NCI-H510A treated with DMSO at 0.1 percent for 48 hours (cell line): ENCODE measurements around the gene SLC37A2.

Experiments
- DNase-seq: peaks from one replicate; lab custom pipeline; 2025; lab: John Stamatoyannopoulos, UW

SLC37A2 gene

DNA sequence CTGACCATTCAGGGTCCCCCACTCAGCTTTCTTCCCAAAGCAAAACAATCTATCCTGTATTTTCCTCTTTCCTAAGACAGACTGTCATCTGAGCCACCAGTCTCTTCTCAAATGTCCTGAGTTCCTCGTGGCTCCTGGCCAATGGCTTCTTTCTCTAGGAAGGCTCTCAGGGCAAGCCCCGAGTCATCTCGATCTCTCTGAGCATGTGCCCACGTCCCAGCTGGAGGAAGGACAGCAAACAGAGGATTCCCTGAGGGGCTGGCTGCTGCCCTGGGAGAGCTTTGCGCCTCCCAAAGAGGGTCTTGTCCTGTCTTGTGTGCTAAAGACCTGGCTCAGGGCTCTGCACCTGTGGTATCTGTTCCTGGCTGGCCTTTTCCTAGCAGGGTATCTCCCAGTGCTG lies 8.3 kb downstream of the SLC37A2 start:
- DNase-seq: no peak

- no peak for DNase-seq
Measured at GRCh38 chr11:125071846-125072217, 8.7 kb downstream of the SLC37A2 start.

DNA sequence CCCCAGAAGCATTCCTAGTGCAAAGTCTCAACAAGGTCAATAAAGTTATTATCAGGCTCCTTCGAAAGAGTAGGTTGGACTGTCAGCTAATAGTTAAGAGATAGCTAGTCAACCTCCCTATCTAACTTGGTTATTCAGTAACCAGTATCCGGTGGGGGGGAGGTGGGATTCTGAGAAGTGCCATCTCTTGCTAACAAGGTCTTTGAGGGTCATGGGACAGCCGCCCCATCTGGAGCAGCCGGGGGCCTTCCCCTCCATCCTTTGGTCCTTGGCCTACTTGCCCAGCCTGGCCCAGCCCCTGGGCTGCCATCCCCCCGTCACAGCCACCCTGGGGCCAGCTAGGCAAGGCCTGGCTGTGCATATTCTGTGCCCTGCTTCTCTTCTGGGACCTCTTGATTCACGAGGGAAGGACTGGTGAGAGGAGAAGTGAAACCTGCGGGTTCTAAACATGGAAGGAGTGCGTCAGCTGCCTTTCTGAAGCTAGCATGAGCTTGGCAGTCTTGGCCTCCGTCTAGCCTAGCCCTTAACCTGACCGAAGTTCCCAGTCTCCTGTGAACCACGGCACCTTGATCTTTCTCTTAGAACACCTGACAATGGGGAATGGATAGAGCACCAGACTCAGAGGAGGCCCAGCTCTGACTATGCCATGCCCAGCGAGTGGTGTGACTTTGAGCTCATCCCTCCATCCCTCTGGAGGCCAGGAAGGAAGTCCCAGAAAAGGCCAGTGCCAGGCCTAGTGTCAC lies 9.3 kb downstream of the SLC37A2 start:
- no peak for DNase-seq

DNA sequence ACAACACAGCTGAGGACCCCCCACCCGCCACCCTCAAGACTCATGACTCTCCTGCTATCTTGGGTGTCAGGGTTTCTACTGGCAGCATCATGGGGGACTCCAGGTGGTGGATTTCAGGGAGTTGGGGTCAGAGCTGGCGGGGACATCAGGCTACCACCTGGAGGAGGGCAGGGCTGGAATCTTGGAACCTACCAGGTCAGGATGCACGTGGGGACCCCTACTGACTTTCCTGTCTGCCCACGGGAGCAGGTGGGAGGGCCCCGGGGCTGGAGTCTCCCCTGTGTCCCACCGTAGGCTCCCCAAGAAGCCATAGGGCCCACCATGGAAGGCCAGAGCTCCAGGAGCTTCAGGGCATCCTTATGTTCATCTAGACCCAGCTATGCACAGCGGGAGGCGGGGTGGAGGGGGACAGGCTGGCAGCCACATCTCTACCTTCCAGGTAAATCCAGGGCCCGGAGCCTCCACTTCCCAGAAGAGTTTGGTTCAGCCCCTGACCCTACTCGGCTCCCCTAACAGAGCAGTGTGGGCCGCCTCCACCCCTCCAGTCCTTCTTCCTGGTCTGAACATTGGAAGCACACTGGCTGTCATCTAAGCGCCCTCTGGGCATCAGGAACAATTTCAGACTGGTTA lies 10.0 kb downstream of the SLC37A2 start:
- DNase-seq: no peak

DNA sequence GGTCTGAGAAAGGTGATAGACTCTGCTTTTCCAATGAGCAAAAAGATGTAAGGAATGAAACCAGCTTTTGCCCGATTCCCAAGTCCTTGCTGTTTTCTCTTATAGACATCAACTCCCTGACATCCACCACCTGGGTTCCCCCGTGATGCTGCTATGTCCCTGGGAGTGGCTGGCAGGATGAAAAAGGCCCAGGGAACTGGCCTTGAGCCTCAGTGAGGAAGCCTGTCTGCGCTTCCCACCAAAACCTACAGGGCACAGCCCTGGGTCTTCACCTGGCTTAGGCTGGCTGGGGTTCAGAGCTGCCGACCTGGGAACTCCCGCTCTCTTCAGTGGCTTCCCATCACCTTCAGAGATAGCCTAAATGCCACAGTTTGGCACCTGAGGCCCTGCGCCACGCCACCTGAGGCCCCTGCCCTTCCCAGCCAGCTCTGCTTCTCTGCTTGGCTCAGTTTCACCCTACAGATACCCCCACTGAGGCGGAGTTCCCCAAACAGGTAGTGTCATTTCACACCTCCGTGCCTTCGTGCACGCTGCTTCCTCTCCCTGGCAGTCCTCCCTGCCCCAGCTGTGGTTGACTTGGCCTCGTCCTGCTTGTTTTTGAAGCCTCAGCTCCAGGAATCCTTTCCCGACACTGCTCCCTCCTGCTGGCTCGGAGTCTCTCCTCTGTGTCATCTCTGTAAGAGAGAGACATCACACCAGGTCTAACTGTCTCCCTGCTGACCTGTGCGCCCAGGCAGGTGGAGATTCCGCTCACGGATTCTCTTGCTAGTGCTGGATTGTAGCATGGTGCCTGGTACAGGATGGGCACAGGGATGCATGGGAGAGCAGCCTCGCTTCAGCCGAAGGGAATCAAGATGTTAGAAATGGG lies 10.7 kb downstream of the SLC37A2 start:
- no peak for DNase-seq

DNA sequence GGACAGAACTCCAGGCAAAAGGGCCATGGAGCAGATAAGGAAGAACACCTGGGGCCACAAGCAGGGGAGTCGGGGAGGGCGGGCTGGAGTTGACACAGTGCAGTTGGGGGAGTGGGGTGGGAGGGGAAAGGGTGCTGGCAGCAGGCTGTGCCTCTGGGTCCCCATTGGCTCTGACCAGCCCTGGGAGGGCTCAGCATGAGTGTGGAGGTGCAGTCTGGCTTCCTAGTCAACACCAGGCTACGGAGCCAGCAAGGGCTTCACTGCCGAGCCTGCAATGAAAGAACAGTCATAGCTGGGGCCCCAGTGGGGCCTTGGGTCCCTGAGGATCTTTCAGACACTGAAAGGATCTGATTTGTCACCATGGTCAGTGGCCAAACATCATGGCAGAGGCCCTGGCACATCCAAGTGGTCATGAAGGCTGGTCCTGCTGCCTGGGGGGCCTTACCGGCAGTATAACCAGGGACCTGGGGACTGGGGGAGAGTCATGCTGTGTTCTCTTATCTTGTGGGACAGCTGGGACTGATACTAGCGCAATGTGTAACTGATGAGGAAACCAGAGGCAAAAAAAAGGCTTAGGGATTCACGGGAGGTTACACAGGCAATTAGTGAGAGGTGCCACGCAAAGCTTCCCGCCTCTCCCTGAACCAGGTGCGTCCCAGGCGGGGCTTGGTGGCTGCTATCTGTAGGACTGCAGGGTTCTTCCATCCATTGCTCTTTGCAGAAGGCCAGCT lies 11.6 kb downstream of the SLC37A2 start:
- no peak for DNase-seq

GRCh38 chr11:125075242-125075625 lies 12.1 kb downstream of the SLC37A2 start:
- DNase-seq: no peak

- DNase-seq: no peak
Measured at GRCh38 chr11:125075900-125076317, 12.8 kb downstream of the SLC37A2 start.

GRCh38 chr11:125076378-125076945 lies 13.4 kb downstream of the SLC37A2 start:
- no peak for DNase-seq

DNA sequence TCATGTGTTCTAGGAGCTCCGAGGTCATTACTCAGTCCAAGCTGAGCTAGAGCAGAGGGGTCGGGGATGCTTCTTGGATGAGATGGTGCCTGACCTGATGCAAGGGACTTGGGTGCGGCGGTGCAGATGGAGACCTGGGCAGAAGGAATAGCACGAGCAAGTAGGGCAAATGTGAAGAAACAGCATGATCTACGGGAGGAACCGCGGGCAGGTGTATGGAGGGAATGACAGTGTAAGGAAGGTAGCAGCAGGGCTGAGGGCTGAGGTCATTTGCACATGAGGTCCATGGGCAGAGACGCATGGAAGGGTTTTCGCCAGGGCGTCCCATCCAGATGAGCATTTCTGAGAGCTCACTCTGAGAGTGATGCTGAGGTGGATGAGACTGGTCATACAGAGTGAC lies 14.9 kb downstream of the SLC37A2 start:
- no peak for DNase-seq

DNA sequence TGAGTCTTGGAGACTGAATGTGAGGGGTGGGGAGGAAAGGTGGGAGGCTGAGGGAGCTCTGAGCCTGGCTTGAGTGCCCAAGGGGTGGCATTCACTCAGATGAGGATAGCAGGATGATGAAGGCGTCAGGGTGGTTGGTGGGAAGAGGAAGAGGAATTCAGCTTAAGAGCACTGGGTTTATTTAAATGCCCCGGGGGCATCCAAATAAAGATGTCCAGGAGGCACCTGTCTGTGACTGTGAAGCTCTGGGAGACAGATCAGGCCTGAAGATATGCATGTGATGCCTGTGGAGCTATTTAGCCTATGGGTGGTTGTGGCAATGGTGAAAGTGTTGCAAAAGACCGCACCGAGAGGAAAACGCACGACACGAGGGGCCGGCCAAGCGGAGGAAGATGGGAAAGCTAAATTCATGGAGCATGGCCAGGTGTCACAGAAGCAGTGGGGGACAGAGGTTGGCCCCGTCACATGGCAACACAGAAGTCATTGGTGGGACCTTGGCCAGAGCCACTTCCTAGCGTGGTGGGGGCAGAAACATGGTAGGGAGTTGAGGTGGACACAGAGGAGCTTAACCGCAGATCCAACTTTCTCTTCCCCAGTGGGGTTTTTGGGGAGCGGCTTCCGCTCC lies 15.5 kb downstream of the SLC37A2 start:
- DNase-seq: no peak

- DNase-seq: no peak
Measured at GRCh38 chr11:125079151-125079877, 16.2 kb downstream of the SLC37A2 start.

DNA sequence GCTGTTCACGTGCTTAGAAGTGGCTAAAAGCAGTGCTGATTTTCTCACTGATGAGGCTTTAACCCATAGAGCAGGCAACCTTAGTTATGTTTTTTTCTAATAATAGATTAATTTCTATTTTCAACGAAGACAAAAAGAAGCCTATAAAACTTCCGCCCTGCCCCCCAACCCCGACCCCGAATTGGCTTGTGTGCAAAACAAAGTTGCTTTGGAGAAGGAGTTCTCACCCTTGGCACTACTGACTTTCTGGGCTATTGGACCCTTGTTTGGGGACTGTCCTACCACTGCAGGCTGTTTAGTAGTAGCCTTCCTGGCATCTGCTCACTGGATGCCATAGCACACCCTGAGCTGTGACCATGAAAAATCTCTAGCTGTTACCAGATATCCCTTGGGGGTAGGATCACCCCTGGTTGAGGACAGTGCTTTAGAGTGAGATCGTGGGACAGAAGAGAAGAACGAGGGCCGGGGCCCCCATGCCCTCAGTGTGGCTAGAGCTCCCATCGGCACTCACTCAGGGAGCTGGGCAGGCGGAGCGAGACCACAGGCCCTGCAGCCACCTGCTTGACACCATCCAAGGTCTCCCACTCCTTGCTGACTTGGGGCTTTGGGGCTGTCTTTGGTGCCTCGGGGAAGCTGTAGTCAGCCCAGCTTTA lies 16.9 kb downstream of the SLC37A2 start:
- no peak for DNase-seq

- DNase-seq: no peak
Measured at GRCh38 chr11:125080531-125080911, 17.4 kb downstream of the SLC37A2 start.

DNA sequence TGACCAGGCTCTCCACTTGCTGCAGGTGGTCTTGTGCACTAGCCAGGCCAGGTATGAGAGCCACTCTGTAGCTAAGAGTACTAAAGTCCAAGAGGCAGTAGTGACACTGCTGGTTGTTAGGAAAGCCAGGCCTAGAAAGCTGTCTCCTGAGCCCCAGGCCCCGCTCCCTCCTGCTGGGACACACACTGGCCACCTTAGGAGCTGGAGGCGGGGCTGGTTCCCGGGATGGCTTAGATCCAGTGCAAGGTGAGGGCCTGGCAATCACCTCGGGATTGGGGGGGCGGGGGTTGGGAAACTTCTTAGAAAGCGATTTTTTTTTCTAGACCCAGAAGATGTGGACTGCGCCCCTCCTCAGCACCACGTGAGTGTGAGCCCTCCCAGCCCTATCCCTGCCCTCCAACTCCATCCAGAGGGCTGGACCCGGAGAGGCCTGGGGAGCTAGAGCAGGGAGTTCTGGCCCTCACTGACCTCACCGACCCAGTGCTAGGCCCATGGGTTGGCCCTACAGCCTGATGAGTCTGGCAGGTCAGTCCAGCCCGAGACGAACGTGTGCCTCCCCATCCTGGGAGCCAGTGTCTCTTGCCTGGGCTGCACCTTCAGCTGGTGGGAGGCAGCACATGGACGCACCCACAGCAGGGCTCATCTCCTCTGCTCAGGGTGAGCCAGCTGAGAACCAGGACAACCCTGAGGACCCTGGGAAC lies 18.1 kb downstream of the SLC37A2 start:
- no peak for DNase-seq

DNA sequence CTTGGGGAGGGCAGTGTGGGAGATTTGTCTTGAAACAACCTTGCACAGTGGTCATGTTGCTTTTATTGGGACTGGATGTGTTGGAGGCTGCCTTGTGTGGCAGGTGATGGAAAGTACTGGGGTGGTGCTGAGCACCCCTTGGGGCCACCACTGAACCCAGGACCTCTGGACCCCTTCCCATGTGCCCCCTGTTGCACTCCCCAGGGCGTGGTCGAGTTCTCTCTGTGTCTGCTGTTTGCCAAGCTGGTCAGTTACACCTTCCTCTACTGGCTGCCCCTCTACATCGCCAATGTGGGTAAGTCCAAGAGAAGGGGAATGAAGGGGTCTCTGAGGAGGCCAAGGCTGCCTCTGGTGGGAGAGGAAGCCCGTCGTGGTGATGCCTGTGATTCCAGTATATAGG lies 18.9 kb downstream of the SLC37A2 start:
- no peak for DNase-seq

DNA sequence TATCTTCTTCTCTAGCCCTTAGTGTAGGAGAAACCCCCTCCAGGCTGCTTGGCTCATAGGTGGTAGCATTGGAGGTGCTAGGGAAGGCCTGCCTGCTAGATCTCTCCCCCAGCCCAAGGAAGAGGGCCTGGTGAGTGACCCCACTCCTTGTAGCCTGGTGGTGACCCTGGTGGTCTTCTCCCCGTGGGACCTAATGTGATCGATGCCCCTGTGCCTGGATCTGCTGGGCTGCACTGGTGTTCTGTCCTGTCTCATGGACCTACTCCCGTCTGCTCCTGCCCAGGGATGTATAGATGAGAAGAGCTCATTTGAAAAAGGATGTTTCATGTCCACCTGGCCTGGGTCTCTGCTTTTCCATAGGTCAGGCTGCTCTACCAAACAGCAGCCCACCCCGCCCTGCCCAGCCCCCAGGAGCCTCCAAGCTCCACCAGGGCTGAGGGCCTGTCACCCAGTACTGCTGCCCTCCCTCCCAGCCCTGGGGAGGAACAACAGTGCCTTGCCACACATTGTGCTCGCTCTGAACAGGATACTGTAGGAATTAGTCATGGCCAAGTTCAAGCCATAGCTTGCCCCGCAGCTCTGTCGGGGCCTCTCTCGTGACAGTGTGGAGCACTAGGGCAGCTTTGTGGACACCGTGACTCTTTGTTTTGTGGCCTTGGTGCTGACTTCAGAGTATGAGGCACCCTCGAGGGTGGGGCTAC lies 19.7 kb downstream of the SLC37A2 start:
- no peak for DNase-seq

DNA sequence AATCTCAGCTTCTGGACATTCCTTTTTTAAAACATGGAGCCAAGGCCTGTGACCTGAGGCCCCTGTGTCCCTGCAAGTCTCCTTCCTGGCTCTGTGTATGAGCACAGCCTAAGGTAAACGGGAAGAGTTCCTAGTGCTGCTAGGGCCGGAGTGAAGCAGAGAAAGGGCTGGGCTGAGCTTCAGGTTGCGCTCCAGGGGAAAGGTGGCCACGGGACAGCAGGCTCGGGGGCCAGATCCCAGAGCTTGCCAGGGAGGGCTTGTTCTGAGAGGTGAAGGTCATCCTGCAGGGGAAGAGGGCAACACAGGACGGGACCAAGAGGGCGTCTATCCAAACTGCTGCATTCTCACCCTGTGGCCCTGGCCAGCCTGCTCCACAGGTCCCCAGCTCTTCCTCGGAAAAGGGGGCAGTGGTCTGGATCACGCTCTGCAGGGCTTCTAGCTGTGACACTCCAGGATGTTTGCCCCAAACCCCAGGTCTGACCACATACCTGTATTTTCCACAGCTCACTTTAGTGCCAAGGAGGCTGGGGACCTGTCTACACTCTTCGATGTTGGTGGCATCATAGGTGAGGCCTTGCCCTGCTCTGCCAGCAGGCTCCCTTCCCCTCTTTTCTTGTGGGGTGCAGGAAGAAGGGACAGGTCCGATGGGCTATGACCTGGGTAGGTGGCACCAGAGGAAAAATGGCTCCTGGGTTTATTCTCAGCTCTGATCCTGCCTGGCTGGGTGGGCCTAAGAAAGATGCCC lies 20.4 kb downstream of the SLC37A2 start:
- no peak for DNase-seq
